NCI-H345 treated with DMSO at 0.1 percent for 48 hours (cell line): ENCODE measurements around the gene HMX3.
"Not testable (repeated sequence)": the region's sequence is repeated elsewhere in the genome, so short reads cannot be mapped to it uniquely, and the experiment has no call there.

Experiments used
- DNase-seq: peaks from one replicate; lab custom pipeline; 2025; ENCODE audit not compliant: unreplicated experiment; lab: John Stamatoyannopoulos, UW

HMX3 gene

GRCh38 chr10:123170961-123171360 lies 35.2 kb downstream of the HMX3 start:
- DNase-seq: no peak

- DNase-seq: not testable (repeated sequence)
These were observed 35.8 kb downstream of the HMX3 start for GRCh38 chr10:123171616-123172015.

- no peak for DNase-seq
These were observed 39.9 kb downstream of the HMX3 start for GRCh38 chr10:123175389-123176387.

GRCh38 chr10:123178390-123178789 lies 42.6 kb downstream of the HMX3 start:
- DNase-seq: not testable (repeated sequence)

- no peak for DNase-seq
These were observed 44.6 kb downstream of the HMX3 start for GRCh38 chr10:123180101-123181090.

- DNase-seq: no peak
These were observed 48.0 kb downstream of the HMX3 start for GRCh38 chr10:123183724-123184123.

- no peak for DNase-seq
These were observed 52.0 kb downstream of the HMX3 start for GRCh38 chr10:123187781-123188180.
